ENCODE results near the gene UCK2.

DNA sequence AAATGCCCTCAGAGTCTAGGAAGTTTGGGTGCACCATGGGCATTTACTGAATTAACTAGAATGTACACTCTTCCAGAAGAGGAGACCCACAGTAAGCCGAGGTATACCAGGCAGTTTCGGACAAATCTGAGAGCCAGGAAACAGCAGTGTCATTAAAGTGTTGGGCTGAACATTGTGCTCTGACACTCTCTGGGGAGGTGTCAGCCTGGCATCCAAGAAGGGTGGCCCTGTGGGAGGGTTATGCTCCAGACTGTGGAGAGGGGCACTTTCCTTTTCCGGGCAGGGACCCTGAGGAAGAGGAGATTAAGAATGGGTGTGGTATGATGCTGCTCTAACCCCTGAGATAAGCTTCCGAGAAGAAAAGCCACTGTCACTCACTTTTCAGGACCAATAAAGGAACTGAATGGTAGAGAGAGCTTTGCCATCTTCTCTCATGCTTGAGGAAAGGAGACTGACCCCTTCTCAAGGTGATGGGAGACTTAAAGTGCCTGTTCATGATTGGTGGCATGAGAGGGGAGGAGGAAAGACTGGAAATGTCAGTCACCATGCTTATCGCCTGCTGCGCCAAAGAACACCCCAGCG, 98.2 kb downstream of the UCK2 start:
- TF ChIP-seq ZNF197 (CRISPR knock-in tag; IDR thresholded peaks at IDR 0.05; ENCODE audit: low read depth) (no peak), NFIC (IDR thresholded peaks at IDR 0.05) (no peak), POLR2A (conservative IDR thresholded peaks at IDR 0.05) (no peak), FOXP1 (CRISPR knock-in tag; IDR thresholded peaks at IDR 0.05) (no peak), FOXA1 (IDR thresholded peaks at IDR 0.05; ENCODE audit: borderline replicate concordance) (no peak), ZNF830 (CRISPR knock-in tag; IDR thresholded peaks at IDR 0.05) (no peak), ZNF23 (CRISPR knock-in tag; IDR thresholded peaks at IDR 0.05) (no peak), HDGF (IDR thresholded peaks at IDR 0.05) (no peak), RBM14 (IDR thresholded peaks at IDR 0.05; ENCODE audit: borderline replicate concordance, insufficient read depth, low read depth, low read length) (no peak), YBX1 (IDR thresholded peaks at IDR 0.05) (no peak), ZNF592 (IDR thresholded peaks at IDR 0.05) (no peak), JUND (IDR thresholded peaks at IDR 0.05; ENCODE audit: borderline replicate concordance, low read depth, low read length) (no peak), JUND (tag; IDR thresholded peaks at IDR 0.05; ENCODE audit: borderline replicate concordance, low read depth, low read length) (no peak)
- TF ChIP-seq, protein P1, sequence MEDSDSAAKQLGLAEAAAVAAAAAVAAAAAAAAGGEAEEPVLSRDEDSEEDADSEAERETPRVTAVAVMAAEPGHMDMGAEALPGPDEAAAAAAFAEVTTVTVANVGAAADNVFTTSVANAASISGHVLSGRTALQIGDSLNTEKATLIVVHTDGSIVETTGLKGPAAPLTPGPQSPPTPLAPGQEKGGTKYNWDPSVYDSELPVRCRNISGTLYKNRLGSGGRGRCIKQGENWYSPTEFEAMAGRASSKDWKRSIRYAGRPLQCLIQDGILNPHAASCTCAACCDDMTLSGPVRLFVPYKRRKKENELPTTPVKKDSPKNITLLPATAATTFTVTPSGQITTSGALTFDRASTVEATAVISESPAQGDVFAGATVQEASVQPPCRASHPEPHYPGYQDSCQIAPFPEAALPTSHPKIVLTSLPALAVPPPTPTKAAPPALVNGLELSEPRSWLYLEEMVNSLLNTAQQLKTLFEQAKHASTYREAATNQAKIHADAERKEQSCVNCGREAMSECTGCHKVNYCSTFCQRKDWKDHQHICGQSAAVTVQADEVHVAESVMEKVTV (CRISPR knock-in tag; IDR thresholded peaks at IDR 0.05): no peak

Measured in K562 (cell line).